Measurements from ENCODE around the gene ESR1. TPM values are rescaled to one million over a fixed set of nuclear protein-coding genes. Genes with fewer than 3 reads are reported as not detected.

ESR1 gene
- total and polyA plus RNA-seq, 2 donors (not counting 3 experiments of a cell fraction or from before 2014, with no cell fraction given) = 0.01 TPM; not detected in 1

DNA sequence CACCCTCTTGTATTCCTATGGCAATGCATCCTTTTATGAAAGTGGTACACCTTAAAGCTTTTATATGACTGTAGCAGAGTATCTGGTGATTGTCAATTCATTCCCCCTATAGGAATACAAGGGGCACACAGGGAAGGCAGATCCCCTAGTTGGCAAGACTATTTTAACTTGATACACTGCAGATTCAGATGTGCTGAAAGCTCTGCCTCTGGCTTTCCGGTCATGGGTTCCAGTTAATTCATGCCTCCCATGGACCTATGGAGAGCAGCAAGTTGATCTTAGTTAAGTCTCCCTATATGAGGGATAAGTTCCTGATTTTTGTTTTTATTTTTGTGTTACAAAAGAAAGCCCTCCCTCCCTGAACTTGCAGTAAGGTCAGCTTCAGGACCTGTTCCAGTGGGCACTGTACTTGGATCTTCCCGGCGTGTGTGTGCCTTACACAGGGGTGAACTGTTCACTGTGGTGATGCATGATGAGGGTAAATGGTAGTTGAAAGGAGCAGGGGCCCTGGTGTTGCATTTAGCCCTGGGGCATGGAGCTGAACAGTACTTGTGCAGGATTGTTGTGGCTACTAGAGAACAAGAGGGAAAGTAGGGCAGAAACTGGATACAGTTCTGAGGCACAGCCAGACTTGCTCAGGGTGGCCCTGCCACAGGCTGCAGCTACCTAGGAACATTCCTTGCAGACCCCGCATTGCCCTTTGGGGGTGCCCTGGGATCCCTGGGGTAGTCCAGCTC, 292.1 kb downstream of the ESR1 start:
- dilution Hi-C loops (cut with MboI; ENCODE audit: extremely low pct_ligation_motif_present, low sequenced_read_pairs) (no loop called here), intact Hi-C loops (cut with micrococcal nuclease) (loop anchor here (1.0 to 5.0 kb wide), 6 partner anchors 17 to 647 kb away; partner anchors contain the start of gene RMND1)
- Histone ChIP-seq H3K9me1 (replicated peaks; ENCODE audit: control insufficient read depth, extremely low read depth, insufficient read depth, low read length) (no peaks in the 10 kb centered on the region), H3K9me3 (replicated peaks; ENCODE audit: control insufficient read depth, insufficient read depth, low read length) (no peaks in the 10 kb centered on the region), H2AFZ (ENCODE audit: low read depth, low read length) (peak overlapping the region; percentile 76), H3K9ac (replicated peaks; ENCODE audit: extremely low read depth, insufficient read depth, low read length) (peak overlapping the region; percentile 33), H3K27ac (ENCODE audit: insufficient read depth, low read depth, low read length) (peak overlapping the region; percentile 58), H3K4me1 (ENCODE audit: control insufficient read depth, extremely low read depth, insufficient read depth, low read length) (peaks cover 42% of the 10 kb centered on the region), H3K4me3 (replicated peaks in 1 of 3; ENCODE audit: insufficient read depth in 1 of 3, low read depth in 1 of 3, low read length in 3 of 3) (no peak overlapping the region), H3K36me3 (ENCODE audit: control insufficient read depth in 2 of 2, extremely low read depth in 1 of 2, insufficient read depth in 2 of 2, low read length in 2 of 2) (no peaks in the 10 kb centered on the region), H3K4me2 (ENCODE audit: insufficient read depth, low read length) (peak overlapping the region; percentile 74), H3K27me3 (ENCODE audit: control insufficient read depth in 2 of 2, insufficient read depth in 2 of 2, low read length in 2 of 2) (no peaks in the 10 kb centered on the region), H4K20me1 (replicated peaks; ENCODE audit: control insufficient read depth, extremely low read depth, insufficient read depth, low read length) (no peaks in the 10 kb centered on the region), H3K79me2 (ENCODE audit: control insufficient read depth, insufficient read depth, low read length) (no peaks in the 10 kb centered on the region)
- ChIA-PET POLR2A (no interaction called here), CTCF (interaction anchor here (1.1 to 5.9 kb wide), 5 partner anchors 12 to 334 kb away, joined by 3 to 67 read pairs (median 7); no protein-coding TSS in a partner anchor)
- FAIRE-seq (peak; percentile 8), DNase-seq (ENCODE audit: low read depth, low spot score) (no peak)
- TF ChIP-seq MYC (IDR thresholded peaks at IDR 0.05; ENCODE audit: low read depth, low read length) = no peak
- TF ChIP-seq, protein P1, sequence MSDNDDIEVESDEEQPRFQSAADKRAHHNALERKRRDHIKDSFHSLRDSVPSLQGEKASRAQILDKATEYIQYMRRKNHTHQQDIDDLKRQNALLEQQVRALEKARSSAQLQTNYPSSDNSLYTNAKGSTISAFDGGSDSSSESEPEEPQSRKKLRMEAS (IDR thresholded peaks at IDR 0.05; ENCODE audit: insufficient read depth, insufficient read length) = no peak
- TF ChIP-seq JUN (IDR thresholded peaks at IDR 0.05; ENCODE audit: borderline replicate concordance, insufficient read depth, insufficient read length, low read depth) = no peak
- no peak for TF ChIP-seq POLR2AphosphoS5 (IDR thresholded peaks at IDR 0.05; ENCODE audit: insufficient read depth, low read depth, low read length)
- no peak for TF ChIP-seq POLR2A (IDR thresholded peaks at IDR 0.05; ENCODE audit: low read depth, low read length)
- TF ChIP-seq GATA2 (IDR thresholded peaks at IDR 0.05; ENCODE audit: insufficient read depth, insufficient read length, low read depth, low read length) = no peak
- TF ChIP-seq, protein P2, sequence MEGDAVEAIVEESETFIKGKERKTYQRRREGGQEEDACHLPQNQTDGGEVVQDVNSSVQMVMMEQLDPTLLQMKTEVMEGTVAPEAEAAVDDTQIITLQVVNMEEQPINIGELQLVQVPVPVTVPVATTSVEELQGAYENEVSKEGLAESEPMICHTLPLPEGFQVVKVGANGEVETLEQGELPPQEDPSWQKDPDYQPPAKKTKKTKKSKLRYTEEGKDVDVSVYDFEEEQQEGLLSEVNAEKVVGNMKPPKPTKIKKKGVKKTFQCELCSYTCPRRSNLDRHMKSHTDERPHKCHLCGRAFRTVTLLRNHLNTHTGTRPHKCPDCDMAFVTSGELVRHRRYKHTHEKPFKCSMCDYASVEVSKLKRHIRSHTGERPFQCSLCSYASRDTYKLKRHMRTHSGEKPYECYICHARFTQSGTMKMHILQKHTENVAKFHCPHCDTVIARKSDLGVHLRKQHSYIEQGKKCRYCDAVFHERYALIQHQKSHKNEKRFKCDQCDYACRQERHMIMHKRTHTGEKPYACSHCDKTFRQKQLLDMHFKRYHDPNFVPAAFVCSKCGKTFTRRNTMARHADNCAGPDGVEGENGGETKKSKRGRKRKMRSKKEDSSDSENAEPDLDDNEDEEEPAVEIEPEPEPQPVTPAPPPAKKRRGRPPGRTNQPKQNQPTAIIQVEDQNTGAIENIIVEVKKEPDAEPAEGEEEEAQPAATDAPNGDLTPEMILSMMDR (IDR thresholded peaks at IDR 0.05; ENCODE audit: extremely low read depth in 1 of 2, insufficient read depth in 1 of 2, low read depth in 1 of 2, low read length in 2 of 2) = no peak
- no peak for TF ChIP-seq FOS (IDR thresholded peaks at IDR 0.05; ENCODE audit: borderline replicate concordance, insufficient read depth, low read length)
- TF ChIP-seq EZH2 (IDR thresholded peaks at IDR 0.05; ENCODE audit: borderline replicate concordance, low read depth, low read length, severe bottlenecking) = no peak
- no TSS peak for BruUV-seq (replicated peaks)
